ENCODE measurements around the gene CAMSAP3. TPM values are rescaled to one million over a fixed set of nuclear protein-coding genes. Genes with fewer than 3 reads are reported as not detected.

The CAMSAP3 gene
- total RNA-seq, 2 donors from 2014 or later: 21.8 to 32.3 TPM

DNA sequence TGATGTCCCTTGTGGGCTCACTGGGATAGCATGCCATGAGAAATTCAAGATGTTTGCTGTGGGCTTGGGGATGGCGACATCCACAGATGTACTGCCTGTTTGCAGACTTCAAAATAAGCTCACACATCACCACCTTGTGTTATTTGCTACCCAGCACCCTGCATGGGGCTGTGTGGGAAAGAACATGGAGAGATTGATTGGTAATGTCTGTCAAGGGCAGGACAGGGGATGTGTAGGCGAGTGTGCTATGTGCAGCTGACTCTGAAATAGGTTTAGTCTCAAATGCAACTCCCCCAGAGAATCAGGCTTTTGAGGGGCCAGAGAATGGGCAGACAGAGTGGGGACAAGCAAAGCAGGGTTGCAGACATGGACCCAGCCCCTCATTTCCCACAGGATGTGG, 35.4 kb upstream of the CAMSAP3 start:
- ATAC-seq: no peak
- intact Hi-C loops (cut with DNase I): loop anchor here (10.0 kb wide), 1 partner anchor 205 kb away; no protein-coding TSS in a partner anchor
- Histone ChIP-seq H3K27me3 (no peaks in the 10 kb centered on the region), H3K9me3 (no peaks in the 10 kb centered on the region), H3K36me3 (replicated peaks in 1 of 2; ENCODE audit: insufficient read depth in 1 of 2, low read depth in 2 of 2) (peaks cover 4 to 17% of the 10 kb centered on the region in 2 donors), H3K4me1 (no peaks in the 10 kb centered on the region), H3K4me3 (no peak overlapping the region), H3K27ac (no peak overlapping the region)
- DNase-seq: no peak
- TF ChIP-seq POLR2A (IDR thresholded peaks at IDR 0.05): no peak
- TF ChIP-seq, protein P1, sequence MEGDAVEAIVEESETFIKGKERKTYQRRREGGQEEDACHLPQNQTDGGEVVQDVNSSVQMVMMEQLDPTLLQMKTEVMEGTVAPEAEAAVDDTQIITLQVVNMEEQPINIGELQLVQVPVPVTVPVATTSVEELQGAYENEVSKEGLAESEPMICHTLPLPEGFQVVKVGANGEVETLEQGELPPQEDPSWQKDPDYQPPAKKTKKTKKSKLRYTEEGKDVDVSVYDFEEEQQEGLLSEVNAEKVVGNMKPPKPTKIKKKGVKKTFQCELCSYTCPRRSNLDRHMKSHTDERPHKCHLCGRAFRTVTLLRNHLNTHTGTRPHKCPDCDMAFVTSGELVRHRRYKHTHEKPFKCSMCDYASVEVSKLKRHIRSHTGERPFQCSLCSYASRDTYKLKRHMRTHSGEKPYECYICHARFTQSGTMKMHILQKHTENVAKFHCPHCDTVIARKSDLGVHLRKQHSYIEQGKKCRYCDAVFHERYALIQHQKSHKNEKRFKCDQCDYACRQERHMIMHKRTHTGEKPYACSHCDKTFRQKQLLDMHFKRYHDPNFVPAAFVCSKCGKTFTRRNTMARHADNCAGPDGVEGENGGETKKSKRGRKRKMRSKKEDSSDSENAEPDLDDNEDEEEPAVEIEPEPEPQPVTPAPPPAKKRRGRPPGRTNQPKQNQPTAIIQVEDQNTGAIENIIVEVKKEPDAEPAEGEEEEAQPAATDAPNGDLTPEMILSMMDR (IDR thresholded peaks at IDR 0.05): no peak
- WGBS, 2 donors: 90 to 97% methylated on average over 2 of the region's 2 CpGs

DNA sequence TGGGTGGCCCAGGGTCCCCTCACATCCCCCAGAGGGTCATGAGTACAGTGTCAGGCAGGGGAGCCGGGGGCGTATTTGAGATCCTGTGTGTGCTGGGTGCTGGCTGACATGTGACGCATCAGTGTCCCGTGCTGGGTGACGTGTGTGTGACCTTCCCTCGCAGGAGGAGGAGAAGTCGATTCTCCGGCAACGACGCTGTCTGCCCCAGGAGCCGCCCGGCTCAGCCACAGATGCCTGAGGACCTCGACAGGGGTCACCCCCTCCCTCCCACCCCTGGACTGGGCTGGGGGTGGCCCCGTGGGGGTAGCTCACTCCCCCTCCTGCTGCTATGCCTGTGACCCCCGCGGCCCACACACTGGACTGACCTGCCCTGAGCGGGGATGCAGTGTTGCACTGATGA, 34.3 kb upstream of the CAMSAP3 start:
- DNase-seq (no peak), ATAC-seq (no peak)
- WGBS, 2 donors: 80 to 90% methylated on average over 11 to 16 of the region's 17 CpGs
- TF ChIP-seq POLR2A (IDR thresholded peaks at IDR 0.05): no peak
- TF ChIP-seq, protein P1 (IDR thresholded peaks at IDR 0.05): no peak
- intact Hi-C loops (cut with DNase I): loop anchor here (10.0 kb wide), 1 partner anchor 207 kb away; no protein-coding TSS in a partner anchor
- Histone ChIP-seq H3K36me3 (replicated peaks in 1 of 2; ENCODE audit: insufficient read depth in 1 of 2, low read depth in 2 of 2) (peaks cover 4 to 16% of the 10 kb centered on the region in 2 donors), H3K27ac (no peak overlapping the region), H3K27me3 (no peaks in the 10 kb centered on the region), H3K4me1 (no peaks in the 10 kb centered on the region), H3K9me3 (no peaks in the 10 kb centered on the region), H3K4me3 (no peak overlapping the region)

DNA sequence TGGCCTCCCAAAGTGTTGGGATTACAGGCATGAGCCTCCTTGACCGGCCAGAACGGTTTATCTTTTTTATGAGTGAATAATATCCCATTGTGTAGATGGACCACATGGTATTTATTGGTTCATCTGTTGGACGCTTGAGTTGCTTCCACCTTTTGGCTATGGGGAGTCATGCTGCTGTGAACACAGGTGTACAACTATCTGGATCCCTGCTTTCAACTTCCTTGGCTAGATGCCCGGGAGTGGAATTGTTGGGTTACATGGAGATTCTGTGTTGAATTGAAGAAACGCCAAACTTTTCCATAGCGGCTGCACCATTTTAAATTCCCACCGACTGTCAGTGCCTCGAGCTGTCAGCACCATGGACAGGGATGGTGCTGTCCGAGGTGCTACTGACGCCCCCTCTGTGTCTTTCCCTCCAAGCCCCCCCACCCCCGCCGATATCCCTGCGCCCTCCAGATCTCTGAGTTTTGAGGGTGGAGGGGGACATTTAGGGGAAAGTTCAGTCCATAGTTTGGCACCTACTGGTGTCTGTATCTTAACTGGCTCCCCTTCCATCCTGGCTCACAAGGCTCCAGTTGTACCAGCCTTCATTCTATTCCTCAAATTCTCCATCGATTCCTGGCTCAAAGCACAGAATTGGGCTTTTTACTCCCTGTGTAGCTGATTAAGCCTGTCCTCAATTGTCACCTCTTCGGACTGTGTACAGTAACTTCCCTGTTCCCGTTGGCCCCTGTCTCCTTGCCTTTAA, 32.8 kb upstream of the CAMSAP3 start:
- H3K4me3 ChIP-seq: no peak overlapping the region
- H3K27me3 ChIP-seq: no peaks in the 10 kb centered on the region
- ATAC-seq (no peak), DNase-seq (peak in 2 of 4 donors; percentile 15 to 27)
- peaks cover 3 to 7% of the 10 kb centered on the region in 2 donors for H3K36me3 ChIP-seq (replicated peaks in 1 of 2; ENCODE audit: insufficient read depth in 1 of 2, low read depth in 2 of 2)
- H3K27ac ChIP-seq: no peak overlapping the region
- 39 to 62% methylated on average over 7 to 16 of the region's 16 CpGs for WGBS, 2 donors
- intact Hi-C loops (cut with DNase I): loop anchor here (10.0 kb wide), 1 partner anchor 208 kb away; no protein-coding TSS in a partner anchor
- no peaks in the 10 kb centered on the region for H3K4me1 ChIP-seq
- TF ChIP-seq, protein P1 (IDR thresholded peaks at IDR 0.05): no peak
- TF ChIP-seq POLR2A (IDR thresholded peaks at IDR 0.05): no peak
- H3K9me3 ChIP-seq: no peaks in the 10 kb centered on the region

DNA sequence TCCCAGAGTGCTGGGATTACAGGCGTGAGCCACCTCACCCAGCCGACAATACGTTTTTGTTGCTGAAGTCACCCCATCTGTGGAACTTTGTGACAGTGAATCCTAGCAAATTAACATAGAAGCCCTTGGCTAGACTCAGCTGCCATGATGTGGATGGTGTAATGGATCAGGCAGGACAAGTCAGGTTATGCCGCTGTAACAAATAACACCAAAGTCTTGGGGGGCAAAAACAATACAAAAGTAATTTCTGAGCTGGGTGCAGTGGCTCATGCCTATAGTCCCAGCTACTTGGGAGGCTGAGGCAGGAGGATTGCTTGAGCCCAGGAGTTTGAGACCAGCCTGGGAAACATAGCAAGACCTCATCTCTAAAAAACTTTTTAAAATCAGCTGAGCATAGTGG, 30.8 kb upstream of the CAMSAP3 start:
- Histone ChIP-seq H3K4me3 (no peak overlapping the region), H3K27me3 (no peaks in the 10 kb centered on the region), H3K36me3 (replicated peaks in 1 of 2; ENCODE audit: insufficient read depth in 1 of 2, low read depth in 2 of 2) (no peaks in the 10 kb centered on the region), H3K4me1 (no peaks in the 10 kb centered on the region), H3K27ac (no peak overlapping the region), H3K9me3 (no peaks in the 10 kb centered on the region)
- TF ChIP-seq POLR2A (IDR thresholded peaks at IDR 0.05): no peak
- TF ChIP-seq, protein P1 (IDR thresholded peaks at IDR 0.05): no peak
- intact Hi-C loops (cut with DNase I): loop anchor here (5.0 to 10.0 kb wide), 3 partner anchors 112 to 237 kb away; partner anchors contain the start of gene MCEMP1
- ATAC-seq: no peak
- DNase-seq: no peak
- 78 to 84% methylated on average over 4 of the region's 4 CpGs for WGBS, 2 donors

All from body of pancreas (tissue), 4 donors.